H1 (cell line): ENCODE results near the gene HS2ST1. TPM values are rescaled to one million over a fixed set of nuclear protein-coding genes. Genes with fewer than 3 reads are reported as not detected.

Experiments used
- CTCF ChIA-PET: fragments of 300-600 bp; sonication (Branson Sonifier 250); formaldehyde crosslinking; loops from one replicate; lab custom pipeline; 2021; ENCODE audit not compliant: partially characterized antibody; lab: Charles Lee
- POLR2A ChIA-PET: fragments of 300-600 bp; sonication (Branson Sonifier 250); formaldehyde crosslinking; loops from one replicate; lab custom pipeline; 2021; ENCODE audit warnings: inconsistent platforms; ENCODE audit not compliant: partially characterized antibody; lab: Charles Lee
- DNase-seq, 2 experiments: peaks; one replicate each; pipeline versions ENCODE4 v3.0.0 to v3.0.0-alpha.2; 2010 to 2022; ENCODE audit warnings: low spot score in 2 of 2, low read depth in 1 of 2, mixed read lengths in 1 of 2
- FAIRE-seq: peaks from 2 replicates; lab custom pipeline; 2011; peaks lifted over from hg19 to GRCh38; lab: Jason Lieb, UNC
- H2AFZ ChIP-seq: 2 replicates; pipeline ENCODE4 v1.8.1; 2012; ENCODE audit warnings: low read length, inconsistent platforms
- H2AK5ac ChIP-seq: 2 replicates; pipeline ENCODE4 v1.6.1; 2013; ENCODE audit warnings: low read depth, low read length
- H2BK120ac ChIP-seq: replicated peaks from 2 replicates; pipeline ENCODE3; 2013; ENCODE audit warnings: low read depth, low read length, inconsistent platforms
- H2BK12ac ChIP-seq: 2 replicates; pipeline ENCODE4 v1.6.1; 2013; ENCODE audit warnings: low read depth, low read length
- H2BK15ac ChIP-seq: 2 replicates; pipeline ENCODE4 v1.6.1; 2013; ENCODE audit warnings: low read length
- H2BK20ac ChIP-seq: 2 replicates; pipeline ENCODE4 v1.6.1; 2013; ENCODE audit warnings: low read length
- H2BK5ac ChIP-seq: 2 replicates; pipeline ENCODE4 v1.6.1; 2013; ENCODE audit warnings: low read depth, low read length
- H3K14ac ChIP-seq: 2 replicates; pipeline ENCODE4 v1.6.1; 2013; ENCODE audit warnings: inconsistent platforms; ENCODE audit not compliant: insufficient read length
- H3K18ac ChIP-seq: 2 replicates; pipeline ENCODE4 v1.6.1; 2013; ENCODE audit warnings: low read length; ENCODE audit errors: extremely low read depth
- H3K23ac ChIP-seq: 2 replicates; pipeline ENCODE4 v1.6.1; 2013; ENCODE audit warnings: inconsistent platforms; ENCODE audit not compliant: insufficient read length
- H3K23me2 ChIP-seq: 2 replicates; pipeline ENCODE4 v1.6.1; 2013; ENCODE audit warnings: low read depth, low read length
- H3K27ac ChIP-seq: 2 replicates; pipeline ENCODE4 v1.6.1; 2011; ENCODE audit warnings: low read depth, low read length, inconsistent platforms
- H3K27me3 ChIP-seq, 4 experiments: replicated peaks in 1 of 4; 1 replicate in 1 of 4; 2 replicates in 3 of 4; pipeline versions ENCODE4 v1.6.1 to v1.8.1; 2011 to 2013; ENCODE audit warnings: low read length in 3 of 4, mild to moderate bottlenecking in 3 of 4, inconsistent platforms in 2 of 4, mixed read lengths in 2 of 4, moderate library complexity in 1 of 4; ENCODE audit not compliant: control insufficient read depth in 3 of 4, insufficient read depth in 3 of 4; ENCODE audit errors: extremely low read depth in 1 of 4
- H3K36me3 ChIP-seq, 4 experiments: 2 replicates each; pipeline versions ENCODE4 v1.6.1 to v1.8.1; 2011 to 2013; ENCODE audit warnings: mild to moderate bottlenecking in 4 of 4, low read length in 3 of 4, moderate library complexity in 2 of 4, control low read depth in 1 of 4, inconsistent platforms in 1 of 4; ENCODE audit not compliant: insufficient read depth in 4 of 4, control insufficient read depth in 2 of 4
- H3K4ac ChIP-seq: replicated peaks from 2 replicates; pipeline ENCODE3; 2013; ENCODE audit warnings: low read length, low read depth, mixed read lengths, inconsistent platforms; ENCODE audit not compliant: insufficient read length
- H3K4me1 ChIP-seq, 4 experiments: replicated peaks in 1 of 4; 1 replicate in 1 of 4; 2 replicates in 3 of 4; pipeline versions ENCODE4 v1.6.1 to v1.8.1; 2011 to 2013; ENCODE audit warnings: low read length in 3 of 4, inconsistent platforms in 2 of 4, mixed read lengths in 1 of 4; ENCODE audit not compliant: insufficient read depth in 4 of 4, control insufficient read depth in 3 of 4
- H3K4me2 ChIP-seq, 2 experiments: 2 replicates each; pipeline versions ENCODE4 v1.6.1 to v1.8.1; 2011 to 2013; ENCODE audit warnings: low read depth in 2 of 2, low read length in 2 of 2, control low read depth in 1 of 2, inconsistent platforms in 1 of 2, mild to moderate bottlenecking in 1 of 2; ENCODE audit not compliant: insufficient read depth in 1 of 2
- H3K4me3 ChIP-seq, 4 experiments: fragments of 200-600, 300-600 bp in 1 of 4; sonication (generic), shearing (Covaris generic), sonication (Bioruptor Twin) in 1 of 4; 2 replicates each; pipeline versions ENCODE4 v1.5.1 to v1.8.1; 2011 to 2016; ENCODE audit warnings: low read length in 4 of 4, low read depth in 3 of 4, control low read depth in 2 of 4, inconsistent platforms in 2 of 4, mild to moderate bottlenecking in 2 of 4, mixed read lengths in 1 of 4, moderate library complexity in 1 of 4; ENCODE audit not compliant: insufficient read depth in 2 of 4; ENCODE audit errors: extremely low read depth in 1 of 4
- H3K56ac ChIP-seq: replicated peaks from 2 replicates; pipeline ENCODE3; 2013; ENCODE audit warnings: low read depth, mild to moderate bottlenecking, mixed read lengths, low read length, inconsistent platforms; ENCODE audit not compliant: insufficient read length
- H3K79me1 ChIP-seq: 2 replicates; pipeline ENCODE4 v1.6.1; 2013; ENCODE audit warnings: low read depth, low read length, control low read depth
- H3K79me2 ChIP-seq, 2 experiments: 2 replicates each; pipeline versions ENCODE4 v1.6.1 to v1.8.1; 2012 to 2013; ENCODE audit warnings: low read length in 2 of 2, mild to moderate bottlenecking in 2 of 2, inconsistent platforms in 1 of 2; ENCODE audit not compliant: insufficient read depth in 2 of 2, control insufficient read depth in 1 of 2
- H3K9ac ChIP-seq, 4 experiments: replicated peaks in 1 of 4; 1 replicate in 1 of 4; 2 replicates in 3 of 4; pipeline versions ENCODE4 v1.6.1 to v1.8.1; 2011 to 2013; ENCODE audit warnings: low read depth in 3 of 4, low read length in 3 of 4, control low read depth in 2 of 4, mild to moderate bottlenecking in 2 of 4, moderate library complexity in 2 of 4, inconsistent platforms in 1 of 4; ENCODE audit errors: extremely low read depth in 1 of 4
- H3K9me3 ChIP-seq, 2 experiments: 2 replicates each; pipeline versions ENCODE4 v1.6.1 to v1.8.1; 2012 to 2013; ENCODE audit warnings: mild to moderate bottlenecking in 2 of 2, moderate library complexity in 2 of 2, control low read depth in 1 of 2, inconsistent platforms in 1 of 2, low read depth in 1 of 2, low read length in 1 of 2, mixed read lengths in 1 of 2; ENCODE audit not compliant: insufficient read depth in 2 of 2
- H4K20me1 ChIP-seq, 2 experiments: replicated peaks in 1 of 2; 2 replicates each; pipeline versions ENCODE3 to v1.8.1; 2011 to 2013; ENCODE audit warnings: inconsistent platforms in 2 of 2, low read length in 2 of 2, mild to moderate bottlenecking in 1 of 2; ENCODE audit not compliant: insufficient read depth in 2 of 2, control insufficient read depth in 1 of 2
- H4K5ac ChIP-seq: 2 replicates; pipeline ENCODE4 v1.6.1; 2013; ENCODE audit warnings: low read length, low read depth, mixed read lengths, inconsistent platforms; ENCODE audit not compliant: insufficient read length
- H4K8ac ChIP-seq: 2 replicates; pipeline ENCODE4 v1.8.0; 2013; ENCODE audit warnings: mild to moderate bottlenecking, moderate library complexity, low read length, inconsistent platforms; ENCODE audit not compliant: insufficient read depth; ENCODE audit errors: extremely low read depth
- H4K91ac ChIP-seq: replicated peaks from 2 replicates; pipeline ENCODE3; 2013; ENCODE audit warnings: low read length, mixed read lengths, inconsistent platforms; ENCODE audit not compliant: insufficient read length
- BCL11A ChIP-seq, 2 experiments: IDR thresholded peaks; one replicate each; pipeline ENCODE4 v1.6.1; 2011; ENCODE audit warnings: low read depth in 2 of 2, low read length in 2 of 2, mild to moderate bottlenecking in 2 of 2
- CBX8 ChIP-seq: fragments of 300-800, 300-1000 bp; sonication (generic); IDR thresholded peaks from 2 replicates; pipeline ENCODE4 v1.7.1; 2016; ENCODE audit warnings: low read depth, low read length, borderline replicate concordance
- GTF2F1 ChIP-seq: IDR thresholded peaks from 2 replicates; pipeline ENCODE4 v1.6.1; 2012; ENCODE audit warnings: low read depth, low read length, improper control_type of control experiment, borderline replicate concordance
- MAFK ChIP-seq: IDR thresholded peaks from 2 replicates; pipeline ENCODE4 v1.6.1; 2012; ENCODE audit warnings: low read depth, mild to moderate bottlenecking, improper control_type of control experiment, low read length
- NANOG ChIP-seq: IDR thresholded peaks from 2 replicates; pipeline ENCODE4 v1.6.1; 2011; ENCODE audit warnings: low read length, low read depth, mild to moderate bottlenecking, inconsistent platforms; ENCODE audit not compliant: insufficient read depth, poor library complexity, severe bottlenecking
- TEAD4 ChIP-seq: IDR thresholded peaks from 2 replicates; pipeline ENCODE4 v1.6.1; 2012; ENCODE audit warnings: low read depth, low read length, inconsistent platforms, mixed read lengths
- WGBS, 2 experiments: shearing (Covaris generic) in 1 of 2; methylation state at CpG; one replicate each; pipeline versions ENCODE4 v1.1.6 to v1.1.7; 2013 to 2015; ENCODE audit warnings: low lambda C conversion rate in 2 of 2, mixed read lengths in 2 of 2, inconsistent platforms in 1 of 2, low coverage in 1 of 2, missing lambda C conversion rate in 1 of 2; ENCODE audit not compliant: insufficient replicate concordance in 2 of 2, insufficient coverage in 1 of 2, insufficient read length in 1 of 2; ENCODE audit errors: extremely low coverage in 1 of 2, missing lambda C conversion rate in 1 of 2; 5-methylcytosine and 5-hydroxymethylcytosine counted together
- polyA plus RNA-seq, 7 experiments: library from polyadenylated mRNA; depleted of rRNA in 3 of 7; stranded (reverse) in 5 of 7; unstranded in 2 of 7; fragments of >200 nt in 5 of 7; fragments of 200-250 nt in 2 of 7; gene quantifications; 1 replicate in 5 of 7; 2 replicates in 1 of 7; 4 replicates in 1 of 7; pipeline versions ENCODE4 v1.2.1 to v1.2.3, GENCODE V29; 2011 to 2013; ENCODE audit warnings: missing spikeins in 2 of 7, mixed read lengths in 2 of 7
- total RNA-seq: library from RNA; stranded (reverse); fragmentation: NEBNext Ultra II Directional; extraction: Animal tissue kit (Norgen Biotek cat#: 25700); gene quantifications from 2 replicates; pipeline ENCODE4 v1.2.1, GENCODE V29; 2021

HS2ST1 gene
- total and polyA plus RNA-seq, 2 of the 8 experiments (the other 6 are each of a cell fraction or from before 2014, with no cell fraction given): 5.2 to 28.3 TPM

GRCh38 chr1:87042111-87042811 lies 127.8 kb downstream of the HS2ST1 start:
- H4K8ac ChIP-seq: no peak overlapping the region
- H2BK12ac ChIP-seq: no peak overlapping the region
- H3K4me2 ChIP-seq: no peak overlapping the region
- H3K9me3 ChIP-seq: no peaks in the 10 kb centered on the region
- H4K5ac ChIP-seq: no peak overlapping the region
- TF ChIP-seq TEAD4 (no peak), GTF2F1 (no peak), CBX8 (no peak), NANOG (no peak), MAFK (no peak), BCL11A (IDR thresholded peaks at IDR 0.05; ENCODE audit: low read depth in 2 of 2, low read length in 2 of 2) (no peak)
- no peaks in the 10 kb centered on the region for H3K36me3 ChIP-seq
- no peak overlapping the region for H3K56ac ChIP-seq
- no peak for FAIRE-seq
- H3K4ac ChIP-seq: no peak overlapping the region
- H2AK5ac ChIP-seq: no peak overlapping the region
- H3K27ac ChIP-seq: no peak overlapping the region
- ChIA-PET CTCF (no interaction called here), POLR2A (no interaction called here)
- H3K79me2 ChIP-seq: peaks cover 0 to 37% of the 10 kb centered on the region in 2 experiments; a peak in 2 of 4 replicates
- no peak overlapping the region for H2BK20ac ChIP-seq
- no peak overlapping the region for H2BK15ac ChIP-seq
- DNase-seq: no peak
- no peaks in the 10 kb centered on the region for H3K4me1 ChIP-seq
- no peak overlapping the region for H2BK5ac ChIP-seq
- no peak overlapping the region for H3K4me3 ChIP-seq
- H3K14ac ChIP-seq: no peak overlapping the region
- H3K9ac ChIP-seq: no peak overlapping the region
- H3K27me3 ChIP-seq: no peaks in the 10 kb centered on the region
- H3K23ac ChIP-seq: no peak overlapping the region
- no peaks in the 10 kb centered on the region for H3K79me1 ChIP-seq
- H4K20me1 ChIP-seq: peaks cover 0 to 2% of the 10 kb centered on the region in 2 experiments
- no peak overlapping the region for H4K91ac ChIP-seq
- H2AFZ ChIP-seq: no peak overlapping the region
- 93% methylated on average over 4 of the region's 4 CpGs; no CpG with 5 or more reads in 1 of the 2 experiments for WGBS, 2 experiments
- no peak overlapping the region for H2BK120ac ChIP-seq
- H3K18ac ChIP-seq: no peak overlapping the region
- H3K23me2 ChIP-seq: no peaks in the 10 kb centered on the region
